HUES64 (cell line): ENCODE results near the gene ARHGAP25.

ENCODE experiments used
- H3K27ac ChIP-seq: 2 replicates; pipeline ENCODE4 v1.7.0; 2013; ENCODE audit warnings: low read depth, low read length, inconsistent platforms
- H3K27me3 ChIP-seq: 2 replicates; pipeline ENCODE4 v1.6.1; 2013; ENCODE audit warnings: mild to moderate bottlenecking, low read length; ENCODE audit not compliant: insufficient read depth
- H3K36me3 ChIP-seq: 2 replicates; pipeline ENCODE4 v1.6.1; 2013; ENCODE audit warnings: mild to moderate bottlenecking, low read length; ENCODE audit not compliant: insufficient read depth
- H3K4me1 ChIP-seq: 2 replicates; pipeline ENCODE4 v1.6.1; 2013; ENCODE audit warnings: mild to moderate bottlenecking, low read length, moderate library complexity; ENCODE audit not compliant: insufficient read depth
- H3K4me3 ChIP-seq: 2 replicates; pipeline ENCODE4 v1.5.1; 2013; ENCODE audit warnings: mild to moderate bottlenecking, low read length, moderate library complexity
- H3K9ac ChIP-seq: 2 replicates; pipeline ENCODE4 v1.6.1; 2013; ENCODE audit warnings: mild to moderate bottlenecking, low read depth, low read length
- H3K9me3 ChIP-seq: 2 replicates; pipeline ENCODE4 v1.6.1; 2013; ENCODE audit warnings: low read depth, low read length; ENCODE audit not compliant: insufficient read depth
- WGBS: fragments of 150-250, 120-280 bp; methylation state at CpG from one replicate; pipeline ENCODE4 v1.1.7; 2013; ENCODE audit warnings: missing lambda C conversion rate; 5-methylcytosine and 5-hydroxymethylcytosine counted together

The ARHGAP25 gene

DNA sequence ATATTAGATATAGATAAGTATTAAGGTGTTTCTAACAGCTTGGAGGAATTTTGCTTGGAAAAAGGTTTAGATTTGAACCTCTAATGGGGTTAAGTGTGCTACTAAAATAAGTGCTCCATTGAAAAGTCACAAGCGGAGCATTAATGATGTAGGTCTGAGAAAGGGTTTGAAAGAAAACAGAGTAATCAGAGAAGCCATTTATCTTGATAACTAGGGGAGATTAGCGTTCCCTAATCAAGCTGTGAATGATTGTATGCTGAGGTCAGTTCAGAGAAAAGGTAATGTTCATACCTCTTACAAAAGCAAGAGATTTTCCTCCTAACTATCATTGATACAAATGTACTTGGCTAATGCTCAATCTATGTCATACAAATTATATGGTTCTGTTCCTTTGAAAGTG is 1.5 kb downstream of the ARHGAP25 start:
- no peak overlapping the region for H3K4me3 ChIP-seq
- no peaks in the 10 kb centered on the region for H3K36me3 ChIP-seq
- H3K27me3 ChIP-seq = no peaks in the 10 kb centered on the region
- H3K9ac ChIP-seq = no peak overlapping the region
- WGBS = 88% methylated on average over 2 of the region's 2 CpGs
- no peaks in the 10 kb centered on the region for H3K4me1 ChIP-seq
- H3K9me3 ChIP-seq = no peaks in the 10 kb centered on the region
- H3K27ac ChIP-seq = no peak overlapping the region

DNA sequence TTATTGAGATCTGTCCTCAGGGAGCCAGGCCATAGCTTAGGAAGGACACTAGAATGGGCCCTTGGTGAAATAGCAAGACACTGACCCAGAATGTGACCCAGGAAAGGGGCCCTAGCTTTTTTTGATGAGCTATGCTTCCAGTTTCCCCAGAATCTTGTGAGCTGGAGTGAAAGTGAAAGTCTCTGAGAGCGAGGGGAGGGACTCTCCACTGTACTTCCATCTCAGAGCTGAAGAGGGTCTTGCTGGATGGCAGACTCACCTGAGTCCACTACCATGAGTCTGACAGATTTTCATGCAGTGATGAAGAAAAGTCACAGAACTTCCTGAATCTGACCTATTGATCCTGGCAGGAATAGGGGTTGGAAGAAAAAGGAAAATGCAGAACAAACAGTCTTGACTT is 3.1 kb downstream of the ARHGAP25 start:
- Histone ChIP-seq H3K4me3 (no peak overlapping the region), H3K9ac (no peak overlapping the region), H3K27ac (no peak overlapping the region), H3K4me1 (no peaks in the 10 kb centered on the region), H3K27me3 (no peaks in the 10 kb centered on the region), H3K9me3 (no peaks in the 10 kb centered on the region), H3K36me3 (no peaks in the 10 kb centered on the region)
- WGBS = 100% methylated on average over 1 of the region's 1 CpG

DNA sequence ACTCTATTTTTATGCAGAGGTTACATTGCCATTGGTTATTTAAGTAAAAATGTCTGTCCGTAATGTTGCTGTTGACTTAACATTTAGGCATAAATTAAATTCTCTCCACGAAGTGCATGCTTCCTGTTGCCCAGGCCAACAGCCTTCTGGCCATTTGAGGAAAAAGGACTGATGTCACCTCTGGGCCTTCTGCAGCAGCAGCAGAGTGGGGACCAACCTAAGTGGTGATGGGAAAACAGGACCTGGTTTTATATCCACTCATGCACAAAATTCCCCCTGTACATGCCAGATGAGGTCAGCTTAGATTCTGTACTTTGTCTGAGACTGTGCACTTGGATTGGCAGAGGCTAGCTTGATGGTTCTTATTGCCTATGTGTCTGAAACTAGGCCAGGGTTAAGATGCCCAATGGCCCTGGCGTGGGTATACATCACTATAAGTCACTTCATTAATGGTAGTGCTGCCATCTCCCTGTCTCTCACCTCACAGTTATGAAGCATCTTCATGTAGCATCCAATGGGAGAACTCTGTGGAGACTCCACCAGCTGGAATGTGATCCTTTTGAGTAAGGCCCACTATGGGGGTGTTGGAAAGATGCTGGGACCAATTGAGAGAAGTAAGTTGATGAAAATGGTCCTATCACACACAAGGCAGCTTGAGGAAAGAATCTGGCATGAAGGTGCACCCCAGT is 4.4 kb downstream of the ARHGAP25 start:
- no peaks in the 10 kb centered on the region for H3K36me3 ChIP-seq
- no peak overlapping the region for H3K9ac ChIP-seq
- no peaks in the 10 kb centered on the region; the same call in 1 of the 2 replicates for H3K4me1 ChIP-seq
- no peaks in the 10 kb centered on the region for H3K9me3 ChIP-seq
- no peaks in the 10 kb centered on the region for H3K27me3 ChIP-seq
- WGBS = 93% methylated on average over 3 of the region's 3 CpGs
- no peak overlapping the region for H3K4me3 ChIP-seq
- H3K27ac ChIP-seq = no peak overlapping the region

GRCh38 chr2:68739595-68740399 is 5.2 kb downstream of the ARHGAP25 start:
- Histone ChIP-seq H3K4me3 (no peak overlapping the region), H3K36me3 (no peaks in the 10 kb centered on the region), H3K9ac (no peak overlapping the region), H3K27me3 (no peaks in the 10 kb centered on the region), H3K9me3 (no peaks in the 10 kb centered on the region), H3K27ac (no peak overlapping the region), H3K4me1 (peaks cover 7% of the 10 kb centered on the region)
- 93% methylated on average over 6 of the region's 6 CpGs for WGBS

GRCh38 chr2:68740400-68740914 is 5.8 kb downstream of the ARHGAP25 start:
- Histone ChIP-seq H3K27me3 (no peaks in the 10 kb centered on the region), H3K9me3 (no peaks in the 10 kb centered on the region), H3K4me1 (peaks cover 8% of the 10 kb centered on the region), H3K36me3 (no peaks in the 10 kb centered on the region), H3K9ac (no peak overlapping the region), H3K4me3 (no peak overlapping the region), H3K27ac (no peak overlapping the region)
- WGBS = 85% methylated on average over 2 of the region's 2 CpGs

GRCh38 chr2:68741238-68741637 is 6.6 kb downstream of the ARHGAP25 start:
- no peak overlapping the region for H3K27ac ChIP-seq
- no peak overlapping the region for H3K4me3 ChIP-seq
- WGBS = 83% methylated on average over 2 of the region's 3 CpGs
- peaks cover 8% of the 10 kb centered on the region for H3K4me1 ChIP-seq
- no peak overlapping the region for H3K9ac ChIP-seq
- no peaks in the 10 kb centered on the region for H3K27me3 ChIP-seq
- H3K36me3 ChIP-seq = no peaks in the 10 kb centered on the region
- no peaks in the 10 kb centered on the region for H3K9me3 ChIP-seq

DNA sequence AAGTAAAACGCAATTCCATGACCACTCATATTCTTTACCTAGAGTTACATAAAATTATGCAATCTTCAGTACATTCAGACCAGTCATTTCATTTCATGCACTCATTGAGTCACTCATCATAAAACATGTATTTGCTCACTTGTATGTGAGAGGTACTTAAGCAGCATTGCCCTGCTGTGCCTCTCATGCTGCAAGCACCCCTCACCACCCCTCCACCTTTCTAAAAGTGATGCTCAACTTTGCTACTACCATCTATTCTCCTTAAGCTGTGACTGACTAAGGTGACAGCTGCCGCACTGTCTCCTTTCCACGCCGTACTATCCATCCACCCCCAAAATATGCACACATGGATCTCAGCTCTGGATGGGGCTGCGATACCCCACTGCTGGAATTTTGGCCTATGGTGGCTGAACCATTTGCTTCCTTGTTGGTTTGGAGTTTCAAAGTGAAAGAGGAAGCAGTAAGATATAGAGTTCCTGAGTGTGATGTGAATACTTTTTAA is 7.2 kb downstream of the ARHGAP25 start:
- Histone ChIP-seq H3K27ac (no peak overlapping the region), H3K4me3 (no peak overlapping the region)

GRCh38 chr2:68742626-68743415 is 8.2 kb downstream of the ARHGAP25 start:
- H3K27ac ChIP-seq = no peak overlapping the region
- no peak overlapping the region for H3K9ac ChIP-seq
- no peak overlapping the region for H3K4me3 ChIP-seq
- H3K9me3 ChIP-seq = no peaks in the 10 kb centered on the region
- H3K4me1 ChIP-seq = peaks cover 8% of the 10 kb centered on the region
- H3K27me3 ChIP-seq = no peaks in the 10 kb centered on the region
- H3K36me3 ChIP-seq = no peaks in the 10 kb centered on the region
- 91% methylated on average over 1 of the region's 1 CpG for WGBS

More for the DNA sequence above, 7.2 kb downstream of the ARHGAP25 start:
- Histone ChIP-seq H3K36me3 (no peaks in the 10 kb centered on the region), H3K9ac (no peak overlapping the region), H3K9me3 (no peaks in the 10 kb centered on the region), H3K4me1 (peaks cover 8% of the 10 kb centered on the region), H3K27me3 (no peaks in the 10 kb centered on the region)
- whole genome bisulfite sequencing = 99% methylated on average over 5 of the region's 5 CpGs

DNA sequence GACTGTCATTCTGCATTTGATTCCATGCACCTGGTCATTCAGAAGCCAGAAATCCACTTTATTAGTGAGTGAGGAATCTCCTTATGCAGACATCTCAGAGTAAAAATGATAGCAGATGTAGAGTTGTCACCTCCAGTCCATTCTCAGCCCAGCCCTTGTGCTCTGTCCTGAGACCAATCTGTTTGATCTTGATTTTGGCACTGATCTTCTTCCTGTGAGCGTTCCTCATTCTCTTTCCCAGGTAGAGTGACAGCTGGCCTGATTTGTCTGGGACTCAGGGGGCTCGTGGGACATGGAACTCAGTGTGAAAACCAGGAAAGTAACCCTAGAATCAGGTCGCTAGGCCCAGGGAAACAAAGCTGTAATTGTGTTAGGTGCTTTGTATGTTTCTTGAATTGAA is 8.9 kb downstream of the ARHGAP25 start:
- 90% methylated on average over 3 of the region's 3 CpGs for WGBS
- Histone ChIP-seq H3K27me3 (no peaks in the 10 kb centered on the region), H3K4me1 (peaks cover 8% of the 10 kb centered on the region), H3K27ac (no peak overlapping the region), H3K4me3 (no peak overlapping the region), H3K9ac (no peak overlapping the region), H3K9me3 (no peaks in the 10 kb centered on the region), H3K36me3 (no peaks in the 10 kb centered on the region)

DNA sequence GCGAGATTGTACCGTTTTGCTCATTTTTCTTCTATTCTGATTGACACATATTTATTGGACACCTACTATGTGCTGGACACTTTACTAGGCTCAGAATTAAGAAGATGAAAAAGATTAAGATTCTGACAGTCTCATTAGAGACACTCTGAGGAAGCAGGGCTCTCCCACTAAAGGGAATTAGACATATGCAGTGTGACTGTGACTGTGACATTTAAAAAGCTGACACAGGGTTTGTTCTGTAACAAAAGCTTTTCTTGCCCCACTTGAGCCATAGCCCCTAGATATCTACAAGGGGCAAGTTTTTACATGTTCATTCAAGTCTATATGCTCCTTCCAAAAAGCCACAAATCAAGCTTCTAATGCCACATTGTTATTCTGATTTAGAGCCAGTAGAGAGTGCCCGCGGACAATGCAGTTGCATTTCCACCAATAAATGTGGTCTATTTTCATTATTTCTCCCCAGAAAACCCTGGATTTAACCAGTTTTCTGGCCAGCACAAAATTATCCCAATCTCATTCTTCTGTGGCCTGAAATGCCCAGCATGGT is 9.8 kb downstream of the ARHGAP25 start:
- no peaks in the 10 kb centered on the region for H3K36me3 ChIP-seq
- 74% methylated on average over 4 of the region's 4 CpGs for WGBS
- H3K9ac ChIP-seq = no peak overlapping the region
- peaks cover 8% of the 10 kb centered on the region for H3K4me1 ChIP-seq
- no peaks in the 10 kb centered on the region for H3K9me3 ChIP-seq
- H3K4me3 ChIP-seq = no peak overlapping the region
- peak overlapping the region; percentile 40 for H3K27ac ChIP-seq
- H3K27me3 ChIP-seq = no peaks in the 10 kb centered on the region
